GM19193 (cell line): ENCODE results near the gene ELMOD1.

ENCODE experiments used
- POLR2A ChIP-seq: IDR thresholded peaks from 4 replicates; pipeline ENCODE4 v1.6.1; 2011; ENCODE audit not compliant: insufficient read depth, insufficient read length; ENCODE audit errors: extremely low read depth

Gene ELMOD1

GRCh38 chr11:107691000-107691750 lies 100.2 kb downstream of the ELMOD1 start:
- no peak for TF ChIP-seq POLR2A

- no peak for TF ChIP-seq POLR2A
Observed at GRCh38 chr11:107695446-107695845, 104.5 kb downstream of the ELMOD1 start.

- no peak for TF ChIP-seq POLR2A
Observed at GRCh38 chr11:107696140-107696539, 105.2 kb downstream of the ELMOD1 start.

GRCh38 chr11:107697291-107697690 lies 106.3 kb downstream of the ELMOD1 start:
- no peak for TF ChIP-seq POLR2A

- no peak for TF ChIP-seq POLR2A
Observed at GRCh38 chr11:107699371-107700285, 108.7 kb downstream of the ELMOD1 start.

GRCh38 chr11:107702109-107702660 lies 111.2 kb downstream of the ELMOD1 start:
- TF ChIP-seq POLR2A = no peak

- no peak for TF ChIP-seq POLR2A
Observed at GRCh38 chr11:107702723-107703122, 111.8 kb downstream of the ELMOD1 start.

GRCh38 chr11:107704451-107704850 lies 113.5 kb downstream of the ELMOD1 start:
- no peak for TF ChIP-seq POLR2A

GRCh38 chr11:107705027-107705426 lies 114.1 kb downstream of the ELMOD1 start:
- TF ChIP-seq POLR2A = no peak

GRCh38 chr11:107706531-107706930 lies 115.6 kb downstream of the ELMOD1 start:
- TF ChIP-seq POLR2A = no peak

GRCh38 chr11:107707215-107707671 lies 116.3 kb downstream of the ELMOD1 start:
- no peak for TF ChIP-seq POLR2A

- TF ChIP-seq POLR2A = no peak
Observed at GRCh38 chr11:107707807-107708206, 116.9 kb downstream of the ELMOD1 start.

- no peak for TF ChIP-seq POLR2A
Observed at GRCh38 chr11:107708792-107709191, 117.8 kb downstream of the ELMOD1 start.

- TF ChIP-seq POLR2A = no peak
Observed at GRCh38 chr11:107710301-107710700, 119.4 kb downstream of the ELMOD1 start.
